ENCODE data around the gene DNAH14.

GRCh38 chr1:225156254-225156653, 226.8 kb downstream of the DNAH14 start:
- TF ChIP-seq POU2F2 (IDR thresholded peaks at IDR 0.05; ENCODE audit: low read depth, low read length), result no peak
- TF ChIP-seq POLR2A (IDR thresholded peaks at IDR 0.05; ENCODE audit: low read depth, low read length), result no peak
- no peak for TF ChIP-seq SPI1 (IDR thresholded peaks at IDR 0.05; ENCODE audit: low read depth, low read length)
- TF ChIP-seq POLR2AphosphoS5 (IDR thresholded peaks at IDR 0.05; ENCODE audit: low read depth, low read length), result no peak
- TF ChIP-seq PAX5 (IDR thresholded peaks at IDR 0.05; ENCODE audit: insufficient read depth, low read length, severe bottlenecking), result no peak
